DND-41 (cell line): ENCODE measurements around the gene RABAC1.

Experiments used
- CTCF ChIP-seq: IDR thresholded peaks from 2 replicates; pipeline ENCODE4 v1.5.1; 2012; ENCODE audit warnings: borderline replicate concordance, low read length, moderate library complexity, mild to moderate bottlenecking; ENCODE audit not compliant: poor library complexity, severe bottlenecking; ENCODE audit errors: extremely low read depth
- EZH2 ChIP-seq: IDR thresholded peaks from 3 replicates; pipeline ENCODE4 v1.6.1; 2012; ENCODE audit warnings: borderline replicate concordance, low read depth, mild to moderate bottlenecking, moderate library complexity, low read length, inconsistent platforms; ENCODE audit not compliant: severe bottlenecking

GRCh38 chr19:41911889-41912731 lies 47.0 kb downstream of the RABAC1 start:
- TF ChIP-seq CTCF (no peak), EZH2 (no peak)
